Activated CD8-positive, alpha-beta T cell treated with anti-CD3 and anti-CD28 coated beads, Interleukin-2, amount 10 ng/mL, durations not matched to agents 7 days and 5 days (primary cell): ENCODE data around the gene TBX4. TPM values are rescaled to one million over a fixed set of nuclear protein-coding genes. Genes with fewer than 3 reads are reported as not detected.
"Not testable (repeated sequence)": the region's sequence is repeated elsewhere in the genome, so short reads cannot be mapped to it uniquely, and the experiment has no call there.

ENCODE experiments used
- ATAC-seq: fragments of 150-1000 bp; cut with Tn5 transposase; one replicate; pipeline ENCODE4 v1.10.0; 2021; ENCODE audit warnings: moderate library complexity
- CTCF ChIA-PET: fragments of 350-600 bp; sonication (Branson Sonifier 250); formaldehyde crosslinking; loops from one replicate; lab custom pipeline; 2021; ENCODE audit warnings: antibody characterized with exemption; lab: Charles Lee
- POLR2A ChIA-PET: fragments of 350-600 bp; sonication (Branson Sonifier 250); formaldehyde crosslinking; loops from one replicate; lab custom pipeline; 2021; ENCODE audit warnings: antibody characterized with exemption; lab: Charles Lee
- DNase-seq: peaks from one replicate; pipeline ENCODE4 v3.0.0-alpha.2; 2020
- H3K27ac Mint-ChIP-seq: one replicate; pipeline ENCODE4 v1.8.0; 2021; ENCODE audit warnings: mild to moderate bottlenecking, mixed read lengths
- H3K27me3 Mint-ChIP-seq: one replicate; pipeline ENCODE4 v1.8.0; 2021; ENCODE audit warnings: low read depth, mixed read lengths
- H3K36me3 Mint-ChIP-seq: one replicate; pipeline ENCODE4 v1.8.0; 2021; ENCODE audit warnings: low read depth, mixed read lengths
- H3K4me1 Mint-ChIP-seq: one replicate; pipeline ENCODE4 v1.8.0; 2021; ENCODE audit warnings: low read depth, mixed read lengths
- H3K4me3 Mint-ChIP-seq: one replicate; pipeline ENCODE4 v1.8.0; 2021; ENCODE audit warnings: mild to moderate bottlenecking, mixed read lengths
- H3K9me3 Mint-ChIP-seq: one replicate; pipeline ENCODE4 v1.8.0; 2022; ENCODE audit warnings: mixed read lengths; ENCODE audit not compliant: insufficient read depth
- total RNA-seq, 2 experiments: library from RNA; stranded (reverse); gene quantifications; one replicate each; pipeline ENCODE4 v1.2.3, GENCODE V29; 2021

Gene TBX4
- total RNA-seq, 2 experiments from 2014 or later, result not detected

DNA sequence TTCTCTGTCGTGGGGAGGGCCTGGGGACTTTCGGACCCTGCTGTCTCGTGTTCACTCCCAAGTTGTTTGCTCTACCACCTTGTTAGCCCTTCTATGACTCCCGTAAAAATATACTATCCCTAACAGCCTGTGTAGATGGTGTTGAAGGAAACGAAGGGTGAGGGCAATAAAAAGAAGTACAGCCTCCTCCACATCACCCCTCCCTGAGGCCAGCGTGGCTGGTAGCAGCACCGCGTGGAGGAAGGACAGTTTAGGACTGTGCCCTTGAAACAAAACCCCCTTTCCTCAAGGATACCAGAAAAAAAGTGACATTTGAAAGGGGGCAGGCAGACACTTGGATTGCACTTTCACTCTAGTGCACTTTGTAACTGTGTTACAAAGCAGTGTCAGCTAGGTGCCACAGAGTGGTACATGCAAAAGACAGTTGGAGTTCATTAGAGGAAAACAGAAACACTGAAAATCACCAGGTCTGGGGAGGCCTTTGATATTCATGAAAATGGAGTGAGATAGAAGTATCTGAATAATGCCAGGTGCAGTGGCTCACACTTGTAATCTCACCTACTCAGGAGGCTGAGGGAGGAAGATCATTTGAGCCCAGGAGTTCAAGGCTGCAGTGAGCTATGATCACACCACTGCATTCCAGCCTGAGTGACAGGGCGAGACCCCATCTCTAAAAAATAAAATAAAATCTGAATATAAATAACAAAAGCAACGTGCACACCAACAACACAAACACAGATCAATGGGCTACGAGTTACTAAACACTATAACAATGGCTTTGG lies 53.8 kb downstream of the TBX4 start:
- peaks cover 21% of the 10 kb centered on the region for H3K27me3 Mint-ChIP-seq
- no peak for ATAC-seq
- no peak for DNase-seq
- no peaks in the 10 kb centered on the region for H3K4me1 Mint-ChIP-seq
- H3K36me3 Mint-ChIP-seq, result no peaks in the 10 kb centered on the region
- H3K9me3 Mint-ChIP-seq, result no peaks in the 10 kb centered on the region
- CTCF ChIA-PET, result no interaction called here
- POLR2A ChIA-PET, result no interaction called here
- no peak overlapping the region for H3K4me3 Mint-ChIP-seq
- no peak overlapping the region for H3K27ac Mint-ChIP-seq

DNA sequence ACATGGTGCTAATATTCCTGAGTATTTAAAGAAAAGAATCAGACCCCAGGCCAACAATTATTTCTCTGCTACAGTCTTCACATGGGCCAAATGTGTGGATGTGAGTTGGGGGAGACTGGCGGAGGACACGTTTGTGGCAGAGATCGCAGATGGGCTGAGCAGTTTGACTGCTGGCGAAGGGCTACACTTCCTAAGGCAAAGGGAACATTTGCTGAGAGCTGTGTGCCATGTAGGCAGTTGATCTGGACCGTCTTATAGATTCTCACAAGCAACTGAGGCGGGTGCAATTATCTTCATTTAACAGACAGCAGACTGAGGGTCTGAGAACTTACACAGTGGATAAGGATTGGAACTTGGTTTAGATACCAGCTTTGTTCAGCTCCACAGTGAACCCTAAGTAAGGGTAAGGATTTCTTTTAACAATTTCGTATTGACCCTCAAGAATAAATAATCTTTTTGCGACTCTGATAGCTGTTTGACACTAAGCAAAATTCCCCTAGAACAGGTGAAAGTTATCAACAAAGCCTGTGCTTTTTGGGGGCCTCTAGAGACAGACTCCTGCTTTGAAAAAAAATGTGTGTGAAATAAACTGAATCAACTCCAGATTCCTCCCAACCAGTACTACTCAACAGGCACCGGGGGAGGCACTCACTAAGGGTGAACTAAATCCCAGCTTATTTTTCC lies 55.3 kb downstream of the TBX4 start:
- H3K4me3 Mint-ChIP-seq, result no peak overlapping the region
- H3K4me1 Mint-ChIP-seq, result no peaks in the 10 kb centered on the region
- ChIA-PET POLR2A (no interaction called here), CTCF (no interaction called here)
- H3K27me3 Mint-ChIP-seq, result peaks cover 17% of the 10 kb centered on the region
- H3K27ac Mint-ChIP-seq, result no peak overlapping the region
- H3K9me3 Mint-ChIP-seq, result no peaks in the 10 kb centered on the region
- DNase-seq (no peak), ATAC-seq (no peak)
- no peaks in the 10 kb centered on the region for H3K36me3 Mint-ChIP-seq

DNA sequence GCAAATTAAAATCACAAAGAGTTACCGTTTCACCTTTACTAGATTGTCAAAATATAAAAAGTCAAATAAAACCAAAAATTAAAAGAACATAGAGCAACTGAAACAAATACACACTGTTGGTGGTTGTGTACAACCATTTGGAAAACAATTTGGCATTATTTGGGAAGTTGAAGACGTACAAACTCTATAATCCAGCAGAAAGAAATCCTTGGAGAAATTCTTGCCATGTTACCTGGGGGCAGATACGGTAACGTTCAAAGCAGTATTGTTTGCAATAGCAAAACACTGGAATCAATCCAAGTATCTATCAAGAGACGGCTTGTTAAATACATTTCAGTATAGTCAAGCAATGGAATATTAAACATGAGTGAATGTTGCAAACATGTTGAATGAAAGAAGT lies 56.7 kb downstream of the TBX4 start:
- Mint-ChIP-seq H3K4me1 (no peaks in the 10 kb centered on the region), H3K9me3 (no peaks in the 10 kb centered on the region), H3K4me3 (no peak overlapping the region), H3K27ac (no peak overlapping the region), H3K36me3 (no peaks in the 10 kb centered on the region), H3K27me3 (peaks cover 18% of the 10 kb centered on the region)
- DNase-seq (no peak), ATAC-seq (no peak)
- ChIA-PET CTCF (no interaction called here), POLR2A (no interaction called here)

DNA sequence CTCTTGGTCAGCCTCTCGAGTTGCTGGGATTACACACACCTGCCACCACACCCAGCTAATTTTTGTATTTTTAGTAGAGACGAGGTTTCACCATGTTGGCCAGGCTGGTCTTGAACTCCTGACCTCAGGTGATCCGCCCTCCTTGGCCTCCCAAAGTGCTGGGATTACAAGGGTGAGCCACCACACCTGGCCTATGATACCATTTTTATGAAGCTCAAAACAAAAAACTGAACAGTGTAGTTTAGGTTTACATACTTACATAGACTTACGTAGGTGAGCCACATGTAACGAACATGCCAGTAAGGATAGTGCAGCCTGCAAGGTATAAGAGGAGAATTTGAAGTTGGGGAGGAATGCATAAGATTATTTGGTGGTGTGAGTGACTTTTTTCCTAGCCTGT lies 57.2 kb downstream of the TBX4 start:
- H3K27ac Mint-ChIP-seq, POLR2A ChIA-PET, H3K4me1 Mint-ChIP-seq, H3K36me3 Mint-ChIP-seq, H3K9me3 Mint-ChIP-seq, ATAC-seq, DNase-seq, H3K4me3 Mint-ChIP-seq, CTCF ChIA-PET: not testable (repeated sequence)
- H3K27me3 Mint-ChIP-seq, result peaks cover 18% of the 10 kb centered on the region

DNA sequence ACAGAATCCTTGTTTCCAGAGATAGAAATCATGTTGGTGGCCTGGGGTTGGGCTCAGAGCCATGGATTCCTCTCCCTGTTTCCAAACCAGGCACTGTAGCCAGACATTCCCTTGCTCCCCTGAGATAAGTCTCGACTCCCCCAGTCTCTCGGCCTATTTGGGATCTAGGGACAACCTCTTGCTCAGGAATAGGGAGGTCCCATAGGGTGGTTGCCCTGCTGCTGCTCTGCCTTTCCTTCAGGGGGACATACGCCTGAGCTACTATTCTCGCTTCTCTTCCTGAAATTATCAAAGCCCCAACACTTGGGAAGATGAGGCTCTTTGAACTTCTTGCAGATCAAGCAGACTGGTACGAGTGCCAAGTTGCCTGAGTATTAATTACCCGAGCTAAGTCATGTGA lies 58.0 kb downstream of the TBX4 start:
- Mint-ChIP-seq H3K4me1 (no peaks in the 10 kb centered on the region), H3K27me3 (peaks cover 18% of the 10 kb centered on the region), H3K4me3 (no peak overlapping the region), H3K36me3 (no peaks in the 10 kb centered on the region), H3K9me3 (no peaks in the 10 kb centered on the region), H3K27ac (no peak overlapping the region)
- ChIA-PET CTCF (no interaction called here), POLR2A (no interaction called here)
- no peak for DNase-seq
- no peak for ATAC-seq

DNA sequence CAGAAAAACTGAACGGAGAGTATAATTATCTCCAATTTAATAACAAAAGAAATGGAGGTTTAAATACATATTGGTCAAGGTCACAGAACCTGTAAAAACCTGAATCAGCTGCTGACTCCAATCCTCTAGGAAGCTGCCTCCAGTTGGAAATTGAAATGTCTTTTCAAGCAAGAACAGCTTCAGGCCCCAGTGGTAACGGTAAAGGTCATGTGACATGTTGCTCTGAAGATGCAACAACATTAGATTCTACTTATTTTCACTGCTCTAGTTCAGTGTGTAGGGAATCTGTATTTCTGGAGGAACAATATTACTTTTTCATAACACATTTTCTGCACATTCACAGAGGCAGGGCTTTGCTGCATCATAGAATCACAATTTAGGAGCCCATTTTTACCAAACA lies 58.8 kb downstream of the TBX4 start:
- CTCF ChIA-PET, result no interaction called here
- H3K36me3 Mint-ChIP-seq, result no peaks in the 10 kb centered on the region

DNA sequence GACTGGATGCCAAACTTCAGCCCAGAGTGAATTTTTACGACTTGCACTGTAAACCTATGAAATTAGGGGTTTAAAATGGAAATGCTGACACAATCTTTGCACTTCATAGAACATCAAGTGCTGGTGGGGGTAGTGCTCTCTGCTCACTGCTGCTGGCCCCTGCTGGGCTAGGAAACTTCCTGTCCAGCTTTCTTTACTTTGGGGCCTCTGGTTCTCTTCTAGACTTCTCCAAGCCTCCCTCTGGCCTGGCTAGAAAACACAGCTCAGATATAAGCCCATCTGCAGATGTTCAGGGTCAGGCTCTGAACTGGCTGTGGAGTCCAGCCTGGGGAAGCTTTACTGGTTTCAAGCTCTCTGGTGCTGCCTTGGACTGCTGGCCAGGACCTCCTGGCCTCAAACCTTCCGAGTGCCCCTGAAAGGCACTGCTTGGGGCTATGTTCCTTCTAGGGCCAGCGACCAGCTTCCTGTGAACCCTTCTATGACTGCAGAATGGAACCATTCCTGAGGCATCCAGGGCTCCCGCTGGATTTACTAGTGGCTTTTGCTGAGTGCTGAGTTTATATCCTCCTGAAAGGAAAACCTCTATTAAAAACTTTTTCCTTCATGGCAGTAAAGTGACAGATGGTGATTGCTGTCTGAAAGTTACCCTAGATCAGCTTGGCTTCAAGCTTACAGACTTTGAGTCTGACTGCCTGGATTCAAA lies 59.4 kb downstream of the TBX4 start:
- H3K9me3 Mint-ChIP-seq, result no peaks in the 10 kb centered on the region
- POLR2A ChIA-PET, result no interaction called here
- H3K27ac Mint-ChIP-seq, result no peak overlapping the region
- no peaks in the 10 kb centered on the region for H3K4me1 Mint-ChIP-seq
- H3K27me3 Mint-ChIP-seq, result peaks cover 13% of the 10 kb centered on the region
- ATAC-seq, result no peak
- DNase-seq, result no peak
- no peaks in the 10 kb centered on the region for H3K36me3 Mint-ChIP-seq
- CTCF ChIA-PET, result no interaction called here
- no peak overlapping the region for H3K4me3 Mint-ChIP-seq

More for the DNA sequence above, 58.8 kb downstream of the TBX4 start:
- H3K9me3 Mint-ChIP-seq, result no peaks in the 10 kb centered on the region
- H3K27ac Mint-ChIP-seq, result no peak overlapping the region
- DNase-seq (no peak), ATAC-seq (no peak)
- H3K4me3 Mint-ChIP-seq, result no peak overlapping the region
- peaks cover 17% of the 10 kb centered on the region for H3K27me3 Mint-ChIP-seq
- H3K4me1 Mint-ChIP-seq, result no peaks in the 10 kb centered on the region
- POLR2A ChIA-PET, result no interaction called here

DNA sequence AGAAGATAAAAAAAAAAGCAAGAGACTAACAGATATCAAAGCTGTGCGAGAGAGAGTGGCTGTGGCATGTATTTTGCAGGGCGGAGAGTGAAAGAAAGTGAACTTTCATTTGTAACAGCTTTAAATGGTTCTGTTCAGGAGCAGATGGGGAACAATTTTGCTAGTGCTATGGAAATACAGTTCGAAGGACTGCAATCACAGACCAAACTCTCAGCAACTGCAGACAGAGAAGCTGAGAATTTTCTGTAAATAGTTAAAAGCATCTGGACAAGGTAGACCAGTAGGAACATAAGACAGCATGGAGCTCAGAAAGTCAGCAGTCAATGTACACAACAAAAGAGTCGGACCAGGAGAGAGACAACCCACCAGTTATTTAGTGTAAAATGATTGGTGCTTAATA lies 62.3 kb downstream of the TBX4 start:
- no peak overlapping the region for H3K4me3 Mint-ChIP-seq
- peaks cover 20% of the 10 kb centered on the region for H3K27me3 Mint-ChIP-seq
- H3K9me3 Mint-ChIP-seq, result no peaks in the 10 kb centered on the region
- POLR2A ChIA-PET, result no interaction called here
- ATAC-seq (no peak), DNase-seq (no peak)
- CTCF ChIA-PET, result no interaction called here
- H3K4me1 Mint-ChIP-seq, result no peaks in the 10 kb centered on the region
- no peaks in the 10 kb centered on the region for H3K36me3 Mint-ChIP-seq
- no peak overlapping the region for H3K27ac Mint-ChIP-seq

DNA sequence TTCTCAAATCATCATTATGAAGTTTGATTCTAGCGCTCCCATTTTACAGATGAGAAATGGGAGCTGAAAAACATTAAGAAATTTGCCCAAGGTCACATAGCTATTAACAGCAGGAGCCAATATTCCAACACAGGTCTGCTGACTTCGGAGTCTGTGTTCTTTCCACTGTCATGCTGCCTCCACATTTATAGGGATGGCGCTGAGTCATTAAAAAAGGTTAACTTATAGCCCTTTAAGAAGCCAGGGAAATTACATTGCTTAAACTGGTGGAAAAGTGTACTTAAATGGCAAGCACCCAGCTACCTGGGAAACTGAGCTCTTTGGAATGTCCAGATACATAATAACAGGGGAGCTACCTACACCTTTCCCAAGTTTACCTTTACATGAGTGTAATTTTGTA lies 65.0 kb downstream of the TBX4 start:
- CTCF ChIA-PET, result interaction anchor here (1.2 to 1.7 kb wide), 3 partner anchors 33 to 105 kb away, joined by 3 read pairs; no protein-coding TSS in a partner anchor
- no peak for ATAC-seq

DNA sequence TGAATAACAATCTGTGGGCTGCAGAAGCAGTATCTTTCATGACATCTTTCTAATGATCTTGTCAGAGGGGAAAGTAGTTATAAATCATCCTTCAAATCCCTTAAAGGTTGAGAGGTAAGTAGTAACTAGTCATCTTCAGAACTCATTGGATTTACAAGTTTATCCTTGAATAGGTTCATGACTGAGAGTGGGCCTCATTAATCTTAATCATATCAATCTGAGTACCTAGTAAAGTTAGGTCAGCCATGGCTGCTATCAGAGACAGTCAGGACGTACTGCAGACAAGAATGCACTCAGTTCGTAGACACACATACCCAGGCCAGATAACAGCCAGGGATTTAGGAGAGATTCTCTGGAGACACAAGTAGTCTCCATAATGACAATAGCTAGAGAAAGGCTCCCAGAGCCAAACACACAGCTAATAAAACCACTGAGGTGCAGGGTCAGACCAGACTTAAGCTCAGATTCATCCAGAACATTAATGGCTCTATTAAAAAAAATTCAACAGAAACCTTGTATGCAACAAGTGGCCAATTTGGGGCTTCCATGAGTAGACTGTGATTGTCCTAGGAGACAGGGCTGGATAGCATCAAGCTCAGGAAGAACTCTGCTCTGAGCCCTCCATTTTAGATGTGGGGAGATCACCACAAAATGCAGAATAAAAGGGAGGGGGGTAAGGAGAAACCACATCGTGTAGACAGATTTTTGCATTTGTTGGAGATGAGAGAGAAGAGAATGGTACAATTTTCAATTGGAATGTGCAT lies 65.8 kb downstream of the TBX4 start:
- H3K9me3 Mint-ChIP-seq, result no peaks in the 10 kb centered on the region
- no peak overlapping the region for H3K4me3 Mint-ChIP-seq
- ATAC-seq, result no peak
- ChIA-PET CTCF (interaction anchor here (1.2 kb wide), 1 partner anchor 106 kb away, joined by 3 read pairs; no protein-coding TSS in a partner anchor), POLR2A (no interaction called here)
- peaks cover 20% of the 10 kb centered on the region for H3K27me3 Mint-ChIP-seq
- no peaks in the 10 kb centered on the region for H3K36me3 Mint-ChIP-seq
- no peak for DNase-seq
- no peaks in the 10 kb centered on the region for H3K4me1 Mint-ChIP-seq
- no peak overlapping the region for H3K27ac Mint-ChIP-seq

More for the DNA sequence above, 65.0 kb downstream of the TBX4 start:
- Mint-ChIP-seq H3K4me3 (no peak overlapping the region), H3K4me1 (no peaks in the 10 kb centered on the region), H3K36me3 (no peaks in the 10 kb centered on the region), H3K27me3 (peaks cover 23% of the 10 kb centered on the region), H3K9me3 (no peaks in the 10 kb centered on the region), H3K27ac (no peak overlapping the region)
- no peak for DNase-seq
- POLR2A ChIA-PET, result no interaction called here

DNA sequence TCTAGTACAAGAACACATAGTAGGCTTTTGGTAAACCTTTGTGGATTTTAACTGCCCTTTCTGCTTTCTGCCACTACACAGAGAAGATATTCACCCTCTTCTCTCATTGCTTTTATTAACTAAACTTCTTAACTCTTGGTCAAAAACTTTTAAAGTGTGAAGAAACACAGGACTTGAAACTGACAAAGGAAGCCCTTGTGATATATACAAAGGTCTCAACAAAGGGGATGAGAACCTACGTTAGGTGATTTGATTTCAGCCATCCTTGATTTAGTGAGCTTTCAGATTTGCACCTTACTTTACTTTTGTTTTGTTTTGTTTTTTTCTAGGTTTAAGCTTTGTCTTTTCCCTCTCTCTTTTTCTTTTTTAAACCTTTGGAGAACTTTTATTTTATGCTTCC lies 66.9 kb downstream of the TBX4 start:
- Mint-ChIP-seq H3K4me3 (no peak overlapping the region), H3K27ac (no peak overlapping the region), H3K36me3 (no peaks in the 10 kb centered on the region), H3K27me3 (peaks cover 22% of the 10 kb centered on the region), H3K9me3 (no peaks in the 10 kb centered on the region), H3K4me1 (no peaks in the 10 kb centered on the region)
- no peak for ATAC-seq
- ChIA-PET POLR2A (no interaction called here), CTCF (no interaction called here)
- no peak for DNase-seq
